ENCODE data around the gene ANKRD45.
"Not testable (repeated sequence)": the region's sequence is repeated elsewhere in the genome, so short reads cannot be mapped to it uniquely, and the experiment has no call there.

Gene ANKRD45

DNA sequence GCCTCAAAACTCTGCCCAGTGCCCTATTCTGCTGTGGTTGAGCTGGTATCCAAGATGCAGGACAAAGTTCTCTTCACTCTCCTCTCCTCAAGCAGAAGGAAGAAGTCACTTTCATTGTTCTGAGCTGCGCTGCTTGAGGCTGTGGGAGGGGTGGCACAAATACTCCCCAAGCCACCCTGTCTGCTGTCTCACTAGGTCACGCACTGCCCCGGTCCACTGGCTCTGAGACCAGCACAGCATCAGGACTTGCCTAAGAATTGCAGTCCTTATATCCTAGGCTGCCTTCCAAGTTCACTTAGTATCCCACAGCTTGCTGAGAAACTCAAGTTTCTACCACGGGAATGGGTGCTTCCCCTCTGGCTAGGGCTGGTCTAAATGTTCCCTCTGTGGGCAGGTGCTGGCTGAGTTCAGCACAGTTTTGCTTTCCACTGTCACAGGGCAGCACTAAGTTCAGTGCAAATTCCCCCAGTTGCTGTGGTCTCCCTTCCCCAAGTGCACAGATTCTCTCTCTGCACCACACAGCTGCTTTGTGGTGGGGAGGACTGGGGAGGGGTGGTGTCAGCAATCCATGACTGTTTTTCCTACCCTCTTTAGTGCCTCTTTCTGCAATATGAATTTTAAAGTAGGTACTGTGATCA is 99.2 kb downstream of the ANKRD45 start:
- no peak for DNase-seq

DNA sequence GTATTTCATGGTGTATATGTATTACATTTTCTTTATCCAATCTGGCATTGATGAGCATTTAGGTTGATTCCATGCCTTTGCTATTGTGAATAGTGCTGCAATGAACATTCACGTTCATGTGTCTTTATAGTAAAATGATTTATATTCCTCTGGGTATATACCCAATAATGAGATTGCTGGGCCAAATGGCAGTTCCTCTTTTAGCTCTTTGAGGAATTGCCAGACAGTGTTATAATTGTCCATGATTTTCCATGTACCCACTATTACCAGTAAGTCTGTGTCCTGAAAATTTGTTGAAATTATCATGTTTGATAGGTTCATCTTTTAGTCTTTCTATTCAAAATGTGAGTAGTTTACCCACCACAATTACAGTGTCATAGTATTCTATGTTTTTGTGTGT is 101.2 kb downstream of the ANKRD45 start:
- DNase-seq: no peak

DNA sequence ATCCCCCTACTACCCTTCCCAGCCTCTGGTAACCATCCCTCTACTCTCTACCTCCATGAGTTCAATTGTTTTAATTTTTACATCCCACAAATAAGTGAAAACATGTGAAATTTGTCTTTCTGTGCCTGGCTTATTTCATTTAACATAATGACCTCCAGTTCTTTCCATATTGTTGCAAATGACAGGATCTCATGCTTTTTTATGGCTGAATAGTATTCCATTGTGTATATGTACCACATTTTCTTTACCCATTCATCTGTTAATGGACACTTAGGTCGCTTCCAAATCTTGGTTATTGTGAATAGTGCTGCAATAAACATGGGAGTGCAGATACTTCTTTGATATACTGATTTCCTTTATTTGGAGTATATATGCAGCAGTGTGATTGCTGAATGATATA is 105.8 kb downstream of the ANKRD45 start:
- not testable (repeated sequence) for DNase-seq

DNA sequence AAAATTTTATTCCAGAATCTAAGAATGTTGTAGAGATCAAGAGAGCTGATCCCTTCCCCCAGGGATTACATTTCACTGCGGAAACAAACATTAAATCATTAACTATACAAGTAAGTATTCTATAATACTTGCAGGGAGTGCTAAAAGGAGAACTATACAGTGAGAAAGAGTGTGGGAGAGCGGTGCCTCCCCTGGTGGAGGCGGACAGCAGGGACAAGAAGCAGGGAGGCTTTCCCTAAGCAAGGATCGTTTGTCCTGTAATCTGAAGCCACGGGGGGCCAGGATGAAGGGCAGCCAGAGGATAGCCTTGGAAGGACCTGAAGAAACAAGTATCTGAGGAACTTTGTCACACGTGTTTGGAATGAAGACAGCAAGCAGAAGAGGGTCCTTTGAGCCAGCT is 106.8 kb downstream of the ANKRD45 start:
- no peak for DNase-seq

DNA sequence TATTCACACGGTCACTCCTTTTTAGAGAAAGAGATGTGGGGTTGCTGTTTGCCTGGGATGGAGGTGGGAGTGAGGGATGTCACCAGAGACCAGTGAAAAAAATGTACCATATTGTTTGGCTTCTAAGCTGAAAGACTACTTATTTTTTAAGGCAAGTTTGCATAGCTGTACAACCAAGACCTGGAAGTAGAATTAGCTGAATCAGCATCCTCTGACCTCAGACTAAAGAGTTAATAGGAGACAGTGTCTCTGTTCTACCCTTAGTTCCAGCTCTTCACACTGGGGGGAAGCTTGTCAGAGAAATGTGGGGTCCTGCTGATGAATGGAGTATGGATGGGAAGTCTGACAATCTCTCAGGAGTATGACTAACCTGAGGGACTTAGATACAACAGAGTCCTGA is 108.4 kb downstream of the ANKRD45 start:
- no peak for DNase-seq

DNA sequence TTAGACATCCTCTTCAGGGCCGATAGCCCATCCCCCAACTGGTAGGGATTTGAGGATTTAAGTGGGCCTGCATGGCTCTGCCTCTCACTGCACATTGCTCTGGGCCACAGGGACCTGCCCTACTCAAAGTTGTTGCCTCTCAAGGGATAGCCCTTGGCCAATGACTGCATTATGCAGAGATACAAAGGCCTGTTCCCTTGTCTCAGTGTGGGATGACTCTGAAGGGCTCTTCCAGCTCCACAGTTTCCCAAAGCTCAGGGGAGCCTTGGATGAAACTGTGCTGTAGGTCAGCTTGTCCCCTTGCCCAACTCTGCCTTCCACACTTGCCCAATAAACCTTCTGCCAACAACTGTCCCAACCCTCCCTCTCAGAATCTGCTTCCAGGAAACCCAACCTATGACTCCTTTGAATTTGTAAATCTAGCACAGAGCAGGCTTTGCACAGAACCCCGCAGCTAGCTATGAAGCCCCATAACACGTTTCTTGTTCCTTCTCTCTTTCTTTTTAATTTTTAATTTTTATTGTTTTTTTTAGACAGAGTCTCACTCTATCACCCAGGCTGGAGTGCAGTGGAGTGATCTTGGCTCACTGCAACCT is 109.3 kb downstream of the ANKRD45 start:
- DNase-seq: no peak
